Hepatocyte (in vitro differentiated cells): ENCODE measurements around the gene SNX12. TPM values are rescaled to one million over a fixed set of nuclear protein-coding genes. Genes with fewer than 3 reads are reported as not detected.
A peak's percentile ranks its signal among the peaks of the same experiment; 100 is the strongest.

ENCODE experiments used
- DNase-seq: peaks from one replicate; pipeline ENCODE4 v3.0.0-alpha.2; 2016; ENCODE audit warnings: low spot score
- H2AFZ ChIP-seq: fragments of 200-600 bp; sonication (generic); 2 replicates; pipeline ENCODE4 v1.6.0; 2016; ENCODE audit warnings: antibody characterized with exemption, mild to moderate bottlenecking
- H3K27ac ChIP-seq: fragments of 200-600 bp; sonication (generic); 2 replicates; pipeline ENCODE4 v1.5.1; 2016; ENCODE audit warnings: mild to moderate bottlenecking
- H3K27me3 ChIP-seq: fragments of 200-600 bp; sonication (generic); 2 replicates; pipeline ENCODE4 v1.6.1; 2016
- H3K36me3 ChIP-seq: fragments of 200-600 bp; sonication (generic); replicated peaks from 2 replicates; pipeline ENCODE4 v1.5.1; 2016; ENCODE audit warnings: low read depth; ENCODE audit not compliant: insufficient read depth
- H3K4me1 ChIP-seq: fragments of 200-600 bp; sonication (generic); 2 replicates; pipeline ENCODE4 v1.5.1; 2016; ENCODE audit warnings: mild to moderate bottlenecking, moderate library complexity; ENCODE audit not compliant: insufficient read depth
- H3K4me2 ChIP-seq: fragments of 200-600 bp; sonication (generic); 2 replicates; pipeline ENCODE4 v1.6.0; 2016
- H3K4me3 ChIP-seq: fragments of 200-600 bp; sonication (generic); 2 replicates; pipeline ENCODE4 v1.5.1; 2016; ENCODE audit warnings: mild to moderate bottlenecking
- H3K79me2 ChIP-seq: fragments of 200-600 bp; sonication (generic); 2 replicates; pipeline ENCODE4 v1.6.0; 2017; ENCODE audit warnings: mild to moderate bottlenecking
- H3K9me2 ChIP-seq: fragments of 200-600 bp; sonication (generic); replicated peaks from 2 replicates; pipeline ENCODE4 v1.6.0; 2017; ENCODE audit warnings: mild to moderate bottlenecking; ENCODE audit not compliant: insufficient read depth
- H3K9me3 ChIP-seq: fragments of 200-600 bp; sonication (generic); 2 replicates; pipeline ENCODE4 v1.5.1; 2016; ENCODE audit warnings: low read depth, mild to moderate bottlenecking
- H4K20me1 ChIP-seq: fragments of 200-600 bp; sonication (generic); 2 replicates; pipeline ENCODE4 v1.6.0; 2016; ENCODE audit warnings: mild to moderate bottlenecking; ENCODE audit not compliant: insufficient read depth, poor library complexity, severe bottlenecking
- CTCF ChIP-seq: fragments of 200-600 bp; sonication (generic); IDR thresholded peaks from 2 replicates; pipeline ENCODE4 v1.5.1; 2016; ENCODE audit warnings: antibody characterized with exemption, mild to moderate bottlenecking; ENCODE audit not compliant: poor library complexity
- EZH2 ChIP-seq: fragments of 200-600 bp; sonication (generic); IDR thresholded peaks from 2 replicates; pipeline ENCODE4 v1.6.1; 2016; ENCODE audit warnings: antibody characterized with exemption, mild to moderate bottlenecking, borderline replicate concordance
- EZH2phosphoT487 ChIP-seq: fragments of 200-600 bp; sonication (generic); IDR thresholded peaks from one replicate; pipeline ENCODE4 v1.6.1; 2018; ENCODE audit warnings: antibody characterized with exemption, mild to moderate bottlenecking, low read depth, moderate library complexity; ENCODE audit not compliant: unreplicated experiment, severe bottlenecking
- WGBS: methylation state at CpG from one replicate; pipeline ENCODE4 v1.1.6; 2016; ENCODE audit warnings: low lambda C conversion rate; ENCODE audit errors: missing lambda C conversion rate; 5-methylcytosine and 5-hydroxymethylcytosine counted together
- polyA plus RNA-seq: library from polyadenylated mRNA; unstranded; fragments of >200 nt; fragmentation: Nextera tagmentation; extraction: Ambion mirVana; gene quantifications from 2 replicates; pipeline ENCODE4 v1.2.1, GENCODE V29; 2016
- total RNA-seq: library from RNA; depleted of rRNA; stranded (reverse); fragments of >200 nt; gene quantifications from 2 replicates; pipeline ENCODE4 v1.2.3, GENCODE V29; 2014

Gene SNX12
- total and polyA plus RNA-seq, 2 experiments from 2014 or later = 8.3 to 68.8 TPM

- Histone ChIP-seq H3K9me3 (no peaks in the 10 kb centered on the region), H3K9me2 (no peaks in the 10 kb centered on the region), H3K4me3 (peak overlapping the region; percentile 64), H3K27me3 (no peaks in the 10 kb centered on the region), H3K4me1 (peaks cover 5% of the 10 kb centered on the region), H3K79me2 (peaks cover 43% of the 10 kb centered on the region), H3K27ac (peak overlapping the region; percentile 95), H3K36me3 (no peaks in the 10 kb centered on the region), H3K4me2 (peak overlapping the region; percentile 73), H4K20me1 (no peaks in the 10 kb centered on the region), H2AFZ (peak overlapping the region; percentile 67)
- TF ChIP-seq EZH2 (no peak), CTCF (no peak), EZH2phosphoT487 (no peak)
- WGBS = 30% methylated on average over 4 of the region's 10 CpGs
- no peak for DNase-seq
These were observed 456 bp downstream of the SNX12 start for GRCh38 chrX:71067712-71068043.

- peak overlapping the region; percentile 73 for H3K4me2 ChIP-seq
- peaks cover 44% of the 10 kb centered on the region for H3K79me2 ChIP-seq
- peaks cover 5% of the 10 kb centered on the region for H3K4me1 ChIP-seq
- no peaks in the 10 kb centered on the region for H3K36me3 ChIP-seq
- peak overlapping the region; percentile 67 for H2AFZ ChIP-seq
- 33% methylated on average over 2 of the region's 2 CpGs for WGBS
- no peaks in the 10 kb centered on the region for H3K9me2 ChIP-seq
- H3K27ac ChIP-seq = peak overlapping the region; percentile 95
- H3K4me3 ChIP-seq = peak overlapping the region; percentile 64
- DNase-seq = peak; percentile 7
- H3K27me3 ChIP-seq = no peaks in the 10 kb centered on the region
- H3K9me3 ChIP-seq = no peaks in the 10 kb centered on the region
- H4K20me1 ChIP-seq = no peaks in the 10 kb centered on the region
- TF ChIP-seq EZH2 (no peak), EZH2phosphoT487 (no peak), CTCF (no peak)
These were observed 1.0 kb downstream of the SNX12 start for GRCh38 chrX:71067089-71067488.

DNA sequence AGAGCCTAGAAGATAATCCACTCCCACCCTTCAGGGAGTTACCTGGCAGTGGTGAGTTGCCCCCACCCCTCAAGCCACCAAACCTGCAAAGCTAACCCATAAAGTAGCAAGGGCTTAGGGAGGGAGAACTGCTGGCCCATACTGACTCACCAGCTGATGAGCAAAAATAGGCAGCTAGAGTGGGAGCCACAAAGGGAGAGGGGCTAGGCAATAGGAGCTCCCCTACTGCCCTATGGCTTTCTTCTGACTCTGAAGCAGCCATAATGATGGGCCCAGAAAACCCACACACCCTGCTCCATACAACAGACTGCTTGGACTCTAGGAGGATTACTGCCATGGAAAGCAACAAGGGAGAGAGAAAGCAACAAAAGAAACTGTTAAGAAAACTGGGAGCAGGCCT is 8.0 kb downstream of the SNX12 start:
- DNase-seq = no peak
- no peaks in the 10 kb centered on the region for H3K9me3 ChIP-seq

More for the DNA sequence above, 8.0 kb downstream of the SNX12 start:
- Histone ChIP-seq H3K79me2 (peaks cover 25% of the 10 kb centered on the region), H3K9me2 (no peaks in the 10 kb centered on the region), H3K4me1 (no peaks in the 10 kb centered on the region), H3K4me2 (no peak overlapping the region), H3K27me3 (no peaks in the 10 kb centered on the region), H3K4me3 (no peak overlapping the region), H3K36me3 (no peaks in the 10 kb centered on the region), H4K20me1 (no peaks in the 10 kb centered on the region), H3K27ac (no peak overlapping the region), H2AFZ (no peak overlapping the region)
- TF ChIP-seq EZH2phosphoT487 = no peak
- TF ChIP-seq EZH2 = no peak
- no peak for TF ChIP-seq CTCF
